Lung (tissue), 12 donors: ENCODE data around the gene DENND1A. TPM values are rescaled to one million over a fixed set of nuclear protein-coding genes. Genes with fewer than 3 reads are reported as not detected.

Source experiments
- ATAC-seq: fragments of 200-7000 bp; cut with Tn5 transposase; one replicate; pipeline ENCODE4 v1.9.1; 2020; ENCODE audit warnings: moderate number of reproducible peaks; ENCODE audit not compliant: insufficient read depth, low FRiP score
- DNase-seq, 3 donors: peaks; one replicate each; pipeline ENCODE4 v3.0.0-alpha.2; 2013 to 2017
- H3K27ac ChIP-seq, 2 donors: one replicate each; pipeline ENCODE4 v1.5.1; 2013; ENCODE audit warnings: mild to moderate bottlenecking in 2 of 2, moderate library complexity in 2 of 2, control low read depth in 1 of 2, inconsistent platforms in 1 of 2, low read depth in 1 of 2, low read length in 1 of 2
- H3K27me3 ChIP-seq, 3 donors: one replicate each; pipeline ENCODE4 v1.5.1; 2013; ENCODE audit warnings: low read length in 2 of 3; ENCODE audit not compliant: control insufficient read depth in 3 of 3, insufficient read depth in 3 of 3
- H3K36me3 ChIP-seq, 4 donors: one replicate each; pipeline ENCODE4 v1.5.1; 2013; ENCODE audit warnings: low read length in 4 of 4, mild to moderate bottlenecking in 1 of 4, moderate library complexity in 1 of 4; ENCODE audit not compliant: control insufficient read depth in 4 of 4, insufficient read depth in 4 of 4
- H3K4me1 ChIP-seq, 5 donors: one replicate each; pipeline ENCODE4 v1.5.1; 2013; ENCODE audit warnings: low read length in 5 of 5, mild to moderate bottlenecking in 2 of 5, moderate library complexity in 1 of 5; ENCODE audit not compliant: control insufficient read depth in 5 of 5, insufficient read depth in 5 of 5
- H3K4me3 ChIP-seq: one replicate; pipeline ENCODE4 v1.5.1; 2013; ENCODE audit warnings: mild to moderate bottlenecking, control low read depth, moderate library complexity
- H3K9ac ChIP-seq, 2 donors: one replicate each; pipeline ENCODE4 v1.5.1; 2013; ENCODE audit warnings: low read length in 2 of 2, control low read depth in 1 of 2; ENCODE audit not compliant: insufficient read depth in 1 of 2
- H3K9me3 ChIP-seq, 4 donors: one replicate each; pipeline ENCODE4 v1.5.1; 2013; ENCODE audit warnings: low read length in 3 of 4, mild to moderate bottlenecking in 1 of 4, moderate library complexity in 1 of 4; ENCODE audit not compliant: control insufficient read depth in 4 of 4, insufficient read depth in 3 of 4
- CTCF ChIP-seq: IDR thresholded peaks from 2 replicates; pipeline ENCODE4 v1.5.1; 2012; ENCODE audit warnings: mild to moderate bottlenecking; ENCODE audit errors: control extremely low read depth, extremely low read depth
- WGBS, 2 donors: extraction: QIAGEN DNeasy Blood & Tissue Kit; methylation state at CpG; one replicate each; pipeline ENCODE4 v1.1.7; 2013; 5-methylcytosine and 5-hydroxymethylcytosine counted together
- polyA plus RNA-seq, 2 donors: library from polyadenylated mRNA; stranded (reverse); fragments of 200-250 nt; gene quantifications; one replicate each; pipeline ENCODE4 v1.2.1, GENCODE V29; 2013
- total RNA-seq, 2 donors: library from RNA; depleted of rRNA in 1 of 2; stranded (reverse); fragments of >200 nt in 1 of 2; gene quantifications; one replicate each; pipeline ENCODE4 v1.2.1, GENCODE V29; 2014 to 2021
- donor health status: control.
- donor health status: control.
- donor health status: Bipolar disorder and iron deficiency.
- donor health status: healthy.
- donor health status: DM: yes; HTN: yes; CAD: no.

DENND1A gene
- total and polyA plus RNA-seq, 4 donors = 5.7 to 29.8 (median 14.5) TPM

GRCh38 chr9:123454361-123454760 is 475.6 kb downstream of the DENND1A start:
- no peak for TF ChIP-seq CTCF
- WGBS, 2 donors = 78 to 84% methylated on average over 3 of the region's 3 CpGs
- no peak overlapping the region for H3K27ac ChIP-seq
- peaks cover 0 to 4% (median 3%) of the 10 kb centered on the region in 4 donors for H3K36me3 ChIP-seq
- no peak overlapping the region for H3K9ac ChIP-seq
- no peaks in the 10 kb centered on the region for H3K4me1 ChIP-seq
- H3K27me3 ChIP-seq = no peaks in the 10 kb centered on the region
- no peak for DNase-seq
- ATAC-seq = no peak
- no peaks in the 10 kb centered on the region for H3K9me3 ChIP-seq
- no peak overlapping the region for H3K4me3 ChIP-seq

- Histone ChIP-seq H3K4me1 (no peaks in the 10 kb centered on the region), H3K36me3 (peaks cover 0 to 4% (median 3%) of the 10 kb centered on the region in 4 donors), H3K9ac (no peak overlapping the region), H3K9me3 (no peaks in the 10 kb centered on the region), H3K4me3 (no peak overlapping the region), H3K27me3 (no peaks in the 10 kb centered on the region), H3K27ac (no peak overlapping the region)
- no peak for TF ChIP-seq CTCF
- DNase-seq = peak; percentile 39 to 63 (median 55)
- no peak for ATAC-seq
- 85 to 92% methylated on average over 7 of the region's 7 CpGs for WGBS, 2 donors
Measured at GRCh38 chr9:123453831-123454321, 476.1 kb downstream of the DENND1A start.

- Histone ChIP-seq H3K9me3 (no peaks in the 10 kb centered on the region), H3K27ac (no peak overlapping the region), H3K4me3 (no peak overlapping the region), H3K36me3 (peaks cover 0 to 4% (median 3%) of the 10 kb centered on the region in 4 donors), H3K9ac (no peak overlapping the region), H3K4me1 (no peaks in the 10 kb centered on the region), H3K27me3 (no peaks in the 10 kb centered on the region)
- no peak for ATAC-seq
- TF ChIP-seq CTCF = no peak
- no peak for DNase-seq
- WGBS, 2 donors = 90 to 91% methylated on average over 14 of the region's 14 CpGs
Measured at GRCh38 chr9:123453076-123453667, 476.8 kb downstream of the DENND1A start.
